HepG2 (cell line): Measurements from ENCODE around the gene PSPH. TPM values are rescaled to one million over a fixed set of nuclear protein-coding genes. Genes with fewer than 3 reads are reported as not detected.

Experiments used
- ATF1 ChIP-seq: IDR thresholded peaks from 2 replicates; pipeline ENCODE4 v1.6.1; 2016; ENCODE audit warnings: mild to moderate bottlenecking, control low read depth
- CREB3 ChIP-seq: sonication (generic); formaldehyde crosslinking; IDR thresholded peaks from 2 replicates; pipeline ENCODE4 v1.5.0; 2020; ENCODE audit warnings: missing genetic modification reagents
- FOXP1 ChIP-seq, 2 experiments: fragments of 450-650 bp in 1 of 2; IDR thresholded peaks; 2 replicates each; pipeline ENCODE4 v1.6.1; 2017 to 2018; ENCODE audit warnings: antibody characterized with exemption in 1 of 2
- HMGA1 ChIP-seq: sonication (generic); formaldehyde crosslinking; conservative IDR thresholded peaks from 2 replicates; pipeline ENCODE4 v1.4.0; 2020; ENCODE audit warnings: missing genetic modification reagents
- HOXA9 ChIP-seq: sonication (generic); formaldehyde crosslinking; IDR thresholded peaks from 2 replicates; pipeline ENCODE4 v1.8.1; 2022; ENCODE audit warnings: missing genetic modification reagents, mild to moderate bottlenecking, moderate library complexity, borderline replicate concordance
- JARID2 ChIP-seq: sonication (generic); formaldehyde crosslinking; IDR thresholded peaks from 2 replicates; pipeline ENCODE4 v1.8.1; 2023; ENCODE audit warnings: missing genetic modification reagents, inconsistent platforms; ENCODE audit not compliant: insufficient replicate concordance
- MED13 ChIP-seq: sonication (generic); formaldehyde crosslinking; IDR thresholded peaks from 2 replicates; pipeline ENCODE4 v1.5.0; 2020; ENCODE audit warnings: missing genetic modification reagents
- ONECUT2 ChIP-seq: sonication (generic); formaldehyde crosslinking; IDR thresholded peaks from 2 replicates; pipeline ENCODE4 v1.4.0; 2020; ENCODE audit warnings: missing genetic modification reagents
- PHF20 ChIP-seq: sonication (generic); formaldehyde crosslinking; IDR thresholded peaks from 2 replicates; pipeline ENCODE4 v1.5.0; 2020; ENCODE audit warnings: mild to moderate bottlenecking, missing genetic modification reagents
- PHF21A ChIP-seq: sonication (generic); formaldehyde crosslinking; IDR thresholded peaks from 2 replicates; pipeline ENCODE4 v1.5.0; 2020; ENCODE audit warnings: mild to moderate bottlenecking, missing genetic modification reagents
- POLR2A ChIP-seq, 2 experiments: IDR thresholded peaks; 2 replicates each; pipeline ENCODE4 v1.6.1; 2011; ENCODE audit warnings: low read depth in 2 of 2, low read length in 2 of 2, mild to moderate bottlenecking in 1 of 2, moderate library complexity in 1 of 2; ENCODE audit not compliant: insufficient read depth in 1 of 2
- THAP9 ChIP-seq: sonication (generic); formaldehyde crosslinking; IDR thresholded peaks from 2 replicates; pipeline ENCODE4; 2020; ENCODE audit warnings: missing genetic modification reagents, mild to moderate bottlenecking, borderline replicate concordance
- ZKSCAN8 ChIP-seq: IDR thresholded peaks from 2 replicates; pipeline ENCODE4 v1.6.1; 2016; ENCODE audit warnings: borderline replicate concordance, missing genetic modification reagents, missing compliant biosample characterization
- ZNF235 ChIP-seq: sonication (generic); formaldehyde crosslinking; IDR thresholded peaks from 2 replicates; pipeline ENCODE4 v1.8.1; 2023; ENCODE audit warnings: mild to moderate bottlenecking, missing genetic modification reagents, borderline replicate concordance
- ZNF772 ChIP-seq: sonication (generic); formaldehyde crosslinking; IDR thresholded peaks from 2 replicates; pipeline ENCODE4 v1.5.0; 2020; ENCODE audit warnings: mild to moderate bottlenecking, missing genetic modification reagents
- polyA plus RNA-seq, 8 experiments: library from polyadenylated mRNA; depleted of rRNA in 3 of 8; stranded (reverse) in 7 of 8; unstranded in 1 of 8; fragments of >200 nt; fragmentation: Illumina TruSeq in 4 of 8; extraction: Trizol in 4 of 8; gene quantifications; 2 replicates each; pipeline versions ENCODE4 v1.2.1 to v1.2.3, GENCODE V29; 2011 to 2016; ENCODE audit warnings: low read depth in 4 of 8, missing spikeins in 1 of 8, mixed read lengths in 1 of 8; ENCODE audit not compliant: insufficient read depth in 1 of 8
- total RNA-seq, 5 experiments: library from RNA; depleted of rRNA; stranded (reverse); fragments of >200 nt; fragmentation: Illumina TruSeq; extraction: Trizol; gene quantifications; 2 replicates each; pipeline ENCODE4 v1.2.3, GENCODE V29; 2016; ENCODE audit warnings: low read depth in 1 of 5
- TF ChIP-seq, protein P1 (sequence below): sonication (generic); formaldehyde crosslinking; IDR thresholded peaks from 2 replicates; pipeline ENCODE4 v1.4.0; 2020; ENCODE audit warnings: mild to moderate bottlenecking, missing genetic modification reagents, borderline replicate concordance
- TF ChIP-seq, protein P2 (sequence below): sonication (generic); formaldehyde crosslinking; IDR thresholded peaks from 2 replicates; pipeline ENCODE4 v1.5.1; 2020; ENCODE audit warnings: mild to moderate bottlenecking, missing genetic modification reagents

Gene PSPH
- total and polyA plus RNA-seq, 2 of the 13 experiments (the other 11 are each of a cell fraction or from before 2014, with no cell fraction given), result 85.5 to 124 TPM

DNA sequence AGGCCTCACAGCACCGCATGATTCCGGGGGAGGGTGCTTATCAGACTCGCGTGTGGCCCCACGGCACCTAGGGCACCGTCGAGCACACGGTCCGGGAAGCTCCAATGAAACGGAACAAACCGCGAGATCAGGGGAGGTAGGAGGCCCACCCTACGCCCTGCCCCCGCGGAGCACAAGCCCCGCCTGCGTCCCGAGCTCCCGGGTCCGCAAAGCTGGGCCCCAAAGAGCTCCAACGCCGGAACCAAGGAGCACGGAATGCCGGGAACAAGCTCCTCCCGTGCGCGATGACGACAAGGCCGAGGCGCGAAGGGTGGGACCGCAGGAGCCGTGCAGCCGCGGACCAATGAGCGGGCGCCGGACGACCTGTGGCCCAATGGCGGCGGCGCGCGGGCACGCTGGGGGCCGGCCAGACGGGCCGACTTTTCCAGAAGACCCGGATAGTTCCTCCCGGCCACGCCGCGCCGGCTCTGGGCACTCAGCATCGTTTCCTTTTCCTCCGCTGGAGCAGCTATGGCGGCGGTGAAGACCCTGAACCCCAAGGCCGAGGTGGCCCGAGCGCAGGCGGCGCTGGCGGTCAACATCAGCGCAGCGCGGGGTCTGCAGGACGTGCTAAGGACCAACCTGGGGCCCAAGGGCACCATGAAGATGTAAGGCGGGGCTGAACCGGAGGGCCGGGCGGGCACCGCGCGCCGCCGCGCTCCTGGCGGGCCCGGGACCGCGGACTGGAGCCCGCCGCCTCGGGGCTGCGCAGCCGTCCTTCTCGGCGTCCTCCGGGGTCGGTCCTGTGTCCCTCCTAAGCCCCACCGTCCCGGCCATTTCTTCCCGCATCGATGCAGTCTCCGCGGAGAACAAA is at the start of gene PSPH, which contains the start of gene CCT6A (continued):
- TF ChIP-seq, protein P1, sequence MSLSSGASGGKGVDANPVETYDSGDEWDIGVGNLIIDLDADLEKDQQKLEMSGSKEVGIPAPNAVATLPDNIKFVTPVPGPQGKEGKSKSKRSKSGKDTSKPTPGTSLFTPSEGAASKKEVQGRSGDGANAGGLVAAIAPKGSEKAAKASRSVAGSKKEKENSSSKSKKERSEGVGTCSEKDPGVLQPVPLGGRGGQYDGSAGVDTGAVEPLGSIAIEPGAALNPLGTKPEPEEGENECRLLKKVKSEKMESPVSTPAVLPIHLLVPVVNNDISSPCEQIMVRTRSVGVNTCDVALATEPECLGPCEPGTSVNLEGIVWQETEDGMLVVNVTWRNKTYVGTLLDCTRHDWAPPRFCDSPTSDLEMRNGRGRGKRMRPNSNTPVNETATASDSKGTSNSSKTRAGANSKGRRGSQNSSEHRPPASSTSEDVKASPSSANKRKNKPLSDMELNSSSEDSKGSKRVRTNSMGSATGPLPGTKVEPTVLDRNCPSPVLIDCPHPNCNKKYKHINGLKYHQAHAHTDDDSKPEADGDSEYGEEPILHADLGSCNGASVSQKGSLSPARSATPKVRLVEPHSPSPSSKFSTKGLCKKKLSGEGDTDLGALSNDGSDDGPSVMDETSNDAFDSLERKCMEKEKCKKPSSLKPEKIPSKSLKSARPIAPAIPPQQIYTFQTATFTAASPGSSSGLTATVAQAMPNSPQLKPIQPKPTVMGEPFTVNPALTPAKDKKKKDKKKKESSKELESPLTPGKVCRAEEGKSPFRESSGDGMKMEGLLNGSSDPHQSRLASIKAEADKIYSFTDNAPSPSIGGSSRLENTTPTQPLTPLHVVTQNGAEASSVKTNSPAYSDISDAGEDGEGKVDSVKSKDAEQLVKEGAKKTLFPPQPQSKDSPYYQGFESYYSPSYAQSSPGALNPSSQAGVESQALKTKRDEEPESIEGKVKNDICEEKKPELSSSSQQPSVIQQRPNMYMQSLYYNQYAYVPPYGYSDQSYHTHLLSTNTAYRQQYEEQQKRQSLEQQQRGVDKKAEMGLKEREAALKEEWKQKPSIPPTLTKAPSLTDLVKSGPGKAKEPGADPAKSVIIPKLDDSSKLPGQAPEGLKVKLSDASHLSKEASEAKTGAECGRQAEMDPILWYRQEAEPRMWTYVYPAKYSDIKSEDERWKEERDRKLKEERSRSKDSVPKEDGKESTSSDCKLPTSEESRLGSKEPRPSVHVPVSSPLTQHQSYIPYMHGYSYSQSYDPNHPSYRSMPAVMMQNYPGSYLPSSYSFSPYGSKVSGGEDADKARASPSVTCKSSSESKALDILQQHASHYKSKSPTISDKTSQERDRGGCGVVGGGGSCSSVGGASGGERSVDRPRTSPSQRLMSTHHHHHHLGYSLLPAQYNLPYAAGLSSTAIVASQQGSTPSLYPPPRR (CRISPR knock-in tag), result peak; percentile 50; the same call in 1 of the 2 replicates
- TF ChIP-seq MED13, result peak; percentile 81
- no peak for TF ChIP-seq HMGA1 (CRISPR knock-in tag)
- TF ChIP-seq ZKSCAN8 (CRISPR knock-in tag), result peak; percentile 59; the same call in 1 of the 2 replicates
- TF ChIP-seq THAP9 (CRISPR knock-in tag), result peak; percentile 80; the same call in 1 of the 2 replicates
- TF ChIP-seq ZNF235 (CRISPR knock-in tag), result peak; percentile 55; the same call in 1 of the 2 replicates
- peak; percentile 74 for TF ChIP-seq PHF20 (CRISPR knock-in tag)
- TF ChIP-seq ONECUT2, result no peak
- TF ChIP-seq FOXP1 (IDR thresholded peaks at IDR 0.05), result no peak
- TF ChIP-seq FOXP1 (CRISPR knock-in tag; IDR thresholded peaks at IDR 0.05), result no peak
- no peak for TF ChIP-seq CREB3 (CRISPR knock-in tag)
- TF ChIP-seq POLR2A (IDR thresholded peaks at IDR 0.05; ENCODE audit: insufficient read depth in 1 of 2, low read depth in 2 of 2, low read length in 2 of 2), result peak; percentile 80
- TF ChIP-seq ATF1 (CRISPR knock-in tag), result no peak; the same call in 1 of the 2 replicates
- TF ChIP-seq HOXA9, result peak; percentile 37; the same call in 1 of the 2 replicates
- TF ChIP-seq JARID2 (CRISPR knock-in tag), result no peak
- TF ChIP-seq, protein P2, sequence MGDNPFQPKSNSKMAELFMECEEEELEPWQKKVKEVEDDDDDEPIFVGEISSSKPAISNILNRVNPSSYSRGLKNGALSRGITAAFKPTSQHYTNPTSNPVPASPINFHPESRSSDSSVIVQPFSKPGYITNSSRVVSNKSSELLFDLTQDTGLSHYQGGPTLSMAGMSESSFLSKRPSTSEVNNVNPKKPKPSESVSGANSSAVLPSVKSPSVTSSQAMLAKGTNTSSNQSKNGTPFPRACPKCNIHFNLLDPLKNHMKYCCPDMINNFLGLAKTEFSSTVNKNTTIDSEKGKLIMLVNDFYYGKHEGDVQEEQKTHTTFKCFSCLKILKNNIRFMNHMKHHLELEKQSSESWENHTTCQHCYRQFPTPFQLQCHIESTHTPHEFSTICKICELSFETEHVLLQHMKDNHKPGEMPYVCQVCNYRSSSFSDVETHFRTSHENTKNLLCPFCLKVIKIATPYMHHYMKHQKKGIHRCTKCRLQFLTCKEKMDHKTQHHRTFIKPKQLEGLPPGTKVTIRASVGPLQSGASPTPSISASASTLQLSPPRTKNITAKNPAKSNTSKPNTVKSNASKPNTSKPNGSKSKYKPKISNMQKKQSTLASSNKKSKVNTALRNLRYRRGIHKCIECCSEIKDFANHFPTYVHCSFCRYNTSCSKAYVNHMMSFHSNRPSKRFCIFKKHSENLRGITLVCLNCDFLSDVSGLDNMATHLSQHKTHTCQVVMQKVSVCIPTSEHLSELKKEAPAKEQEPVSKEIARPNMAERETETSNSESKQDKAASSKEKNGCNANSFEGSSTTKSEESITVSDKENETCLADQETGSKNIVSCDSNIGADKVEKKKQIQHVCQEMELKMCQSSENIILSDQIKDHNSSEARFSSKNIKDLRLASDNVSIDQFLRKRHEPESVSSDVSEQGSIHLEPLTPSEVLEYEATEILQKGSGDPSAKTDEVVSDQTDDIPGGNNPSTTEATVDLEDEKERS (CRISPR knock-in tag), result peak; percentile 71
- peak; percentile 83 for TF ChIP-seq PHF21A (CRISPR knock-in tag)
- TF ChIP-seq ZNF772, result peak; percentile 58; the same call in 1 of the 2 replicates
